Stimulated activated CD8-positive, alpha-beta memory T cell treated with anti-CD3 and anti-CD28 coated beads, Interleukin-4, amount 100 ng/mL, for 1 hour (primary cell): ENCODE measurements around the gene MITD1.
"Not testable (repeated sequence)": the region's sequence is repeated elsewhere in the genome, so short reads cannot be mapped to it uniquely, and the experiment has no call there.

Experiments used
- DNase-seq, 2 donors: peaks; one replicate each; pipeline ENCODE4 v3.0.0-alpha.2; 2020; ENCODE audit warnings: low read depth in 2 of 2, low spot score in 1 of 2

The MITD1 gene

DNA sequence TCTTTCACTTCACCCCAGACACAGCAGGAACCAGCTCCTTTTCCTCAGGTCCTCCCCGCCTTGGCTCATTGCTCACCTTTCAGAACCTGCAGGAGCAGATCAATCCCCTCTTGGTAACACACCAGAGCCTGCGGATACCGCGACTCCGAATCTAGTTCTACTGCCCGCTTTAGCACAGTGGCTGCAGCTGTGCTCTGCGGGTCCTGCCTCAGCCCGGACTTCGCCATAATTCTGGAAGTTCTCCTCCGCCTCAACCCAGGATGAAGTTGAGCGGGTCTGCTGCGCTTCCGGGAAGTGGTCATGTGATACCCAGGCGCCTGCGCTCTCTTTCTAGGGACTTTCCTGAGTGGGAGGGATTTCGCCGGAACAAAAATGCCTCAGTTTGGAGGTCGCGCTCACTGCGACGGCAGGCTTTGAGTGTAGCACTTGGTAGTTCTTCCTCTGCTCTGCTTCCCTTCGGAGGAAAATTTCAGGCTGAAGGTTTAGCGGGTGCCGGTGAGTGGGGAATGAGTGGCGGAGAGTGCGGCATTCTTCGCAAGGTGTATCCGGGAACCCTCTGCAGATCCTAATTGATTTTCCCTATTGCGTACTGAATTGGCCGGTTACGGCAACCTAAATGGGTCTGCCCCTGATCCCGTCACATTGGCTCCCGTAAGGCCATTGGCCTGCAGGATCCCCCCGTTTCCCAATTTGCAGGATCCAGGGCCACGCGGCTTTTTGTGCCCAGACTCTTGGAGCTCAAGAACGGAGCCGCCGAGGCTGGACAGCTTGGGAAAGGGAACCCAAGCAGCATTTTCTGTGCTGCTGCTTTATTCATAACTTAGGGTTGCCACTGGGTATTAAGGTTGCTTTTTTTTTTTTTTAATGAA is at the start of gene MITD1, which contains the start of gene MRPL30:
Gene MITD1 (minus strand): TSS at position 304 of the 869 bp plus-strand sequence. CDS start 77 bp downstream, at position 227.
Gene MRPL30 (plus strand): TSS at position 430 of the 869 bp plus-strand sequence. CDS start 5,020 bp downstream, outside the sequence.
- peak; percentile 80 to 83 for DNase-seq

- DNase-seq = no peak
Observed at GRCh38 chr2:99217929-99218501, 37.2 kb upstream of the MITD1 start.

DNA sequence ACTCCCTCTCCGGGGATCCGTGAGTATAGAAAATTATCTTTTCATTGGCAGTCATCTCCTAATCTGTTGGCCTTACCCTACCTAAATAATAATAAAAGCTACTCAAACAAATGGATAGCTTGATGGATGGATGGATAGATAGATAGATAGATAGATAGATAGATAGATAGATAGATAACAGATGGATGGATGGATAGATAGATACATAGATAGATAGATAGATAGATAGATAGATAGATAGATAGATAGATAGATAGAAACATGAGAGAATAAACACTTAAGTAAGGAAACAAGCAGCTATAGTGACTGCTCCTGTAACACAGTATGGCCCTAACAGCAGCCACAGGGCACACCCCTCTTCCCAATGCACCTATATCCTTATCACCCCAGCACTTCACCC is 35.2 kb upstream of the MITD1 start:
- no peak for DNase-seq

DNA sequence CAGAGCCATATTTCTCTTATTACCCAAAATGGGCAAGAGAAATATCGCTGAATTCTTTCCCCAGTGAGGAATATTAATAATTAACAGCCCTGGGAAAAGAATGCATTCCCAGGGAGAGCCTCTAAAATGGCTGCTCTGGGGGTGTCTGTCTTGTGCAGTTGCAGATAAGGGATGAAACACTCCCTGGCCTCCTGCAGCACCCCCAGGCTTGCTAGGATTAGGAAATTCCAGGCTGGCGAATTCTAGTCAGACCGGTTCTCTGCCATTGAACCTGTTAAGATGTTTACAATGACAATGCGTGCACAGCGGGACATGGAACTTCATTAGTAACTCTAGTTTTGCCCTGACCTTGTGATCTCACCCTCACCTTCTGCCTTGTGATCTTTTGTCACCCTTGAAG is 24.6 kb upstream of the MITD1 start:
- no peak for DNase-seq

DNA sequence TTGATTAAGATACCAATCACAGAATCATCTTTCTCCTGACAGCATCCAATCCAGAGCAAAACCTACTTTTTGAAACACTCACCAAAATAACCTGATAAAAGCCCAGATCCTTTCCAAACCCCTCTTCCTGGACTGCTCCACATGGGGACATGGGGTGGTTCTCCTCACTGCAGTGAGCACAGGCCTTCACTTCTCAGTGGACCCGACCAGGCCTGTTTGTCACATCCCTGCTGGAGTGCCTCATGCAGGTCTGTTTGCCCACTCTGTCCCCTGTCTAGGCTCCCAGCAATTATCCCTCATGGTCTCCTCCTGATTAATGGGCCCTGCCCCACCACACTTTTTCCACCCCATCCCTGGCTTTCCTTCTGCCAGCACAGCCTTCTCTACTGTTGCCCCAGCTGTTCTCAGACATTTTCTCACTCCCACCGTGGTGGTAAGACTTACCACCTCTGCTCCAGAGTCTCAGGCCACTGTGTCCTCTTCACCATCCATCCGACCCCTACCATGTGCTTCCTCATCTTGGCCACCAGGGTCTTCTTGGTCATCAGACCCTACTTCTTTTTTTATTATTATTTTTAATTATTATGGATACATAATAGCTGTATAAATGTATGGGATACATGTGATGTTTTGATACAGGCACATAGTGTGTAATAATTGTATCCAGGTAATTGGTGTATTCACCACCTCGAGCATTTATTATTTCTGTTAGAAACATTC is 21.3 kb upstream of the MITD1 start:
- DNase-seq = no peak

GRCh38 chr2:99200076-99200800 is 19.4 kb upstream of the MITD1 start:
- DNase-seq = no peak

DNA sequence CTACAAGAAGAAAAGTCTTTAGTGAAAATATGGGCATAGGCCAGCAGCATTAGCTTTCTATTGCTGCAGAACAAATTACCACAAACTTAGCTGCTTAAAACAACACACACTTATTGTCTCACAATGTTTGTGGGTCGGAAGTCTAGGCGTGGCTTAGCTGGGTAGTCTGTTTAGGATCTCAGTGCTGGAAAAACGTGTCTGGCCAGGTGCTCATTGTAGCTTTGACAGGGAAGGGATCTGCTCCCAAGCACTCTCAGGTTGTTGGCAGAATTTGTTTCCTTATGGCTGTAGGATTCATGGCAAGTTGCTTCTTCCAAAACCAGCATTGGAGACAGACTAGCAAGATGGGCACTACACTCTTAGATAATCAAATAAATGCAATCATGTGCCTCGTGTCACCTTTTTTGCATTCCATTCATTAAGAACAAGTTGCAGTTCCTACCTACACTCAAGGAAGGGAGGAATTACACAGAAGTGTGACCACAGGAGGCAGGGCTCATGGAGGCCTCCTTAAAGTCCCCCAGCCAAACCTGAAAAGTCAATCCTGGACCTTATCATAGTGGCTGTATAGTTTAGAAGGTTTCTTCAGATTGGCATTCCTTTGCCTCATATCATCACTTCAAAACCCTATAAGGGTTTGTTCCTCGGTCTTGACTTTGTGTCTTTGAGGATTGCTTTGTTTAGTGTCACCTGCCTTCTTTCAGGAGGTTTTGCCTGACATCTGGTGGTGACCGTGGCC is 17.4 kb upstream of the MITD1 start:
- no peak for DNase-seq

DNA sequence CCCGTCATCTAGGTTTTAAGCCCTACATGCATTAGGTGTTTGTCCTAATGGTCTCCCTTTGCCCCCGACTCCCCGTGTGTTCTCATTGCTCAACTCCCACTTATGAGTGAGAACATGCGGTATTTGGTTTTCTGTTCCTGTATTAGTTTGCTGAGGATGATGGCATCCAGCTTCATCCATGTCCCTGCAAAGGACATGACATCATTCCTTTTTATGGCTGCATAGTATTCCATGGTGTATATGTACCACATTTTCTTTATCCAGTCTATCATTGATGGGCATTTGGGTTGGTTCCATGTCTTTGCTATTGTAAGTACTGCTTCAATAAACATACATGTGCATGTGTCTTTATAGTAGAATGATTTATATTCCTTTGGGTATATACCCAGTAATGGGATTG is 11.5 kb upstream of the MITD1 start:
- not testable (repeated sequence) for DNase-seq

GRCh38 chr2:99190548-99190947 is 9.7 kb upstream of the MITD1 start:
- DNase-seq = no peak

- no peak for DNase-seq
Observed at GRCh38 chr2:99188357-99188756, 7.5 kb upstream of the MITD1 start.

DNA sequence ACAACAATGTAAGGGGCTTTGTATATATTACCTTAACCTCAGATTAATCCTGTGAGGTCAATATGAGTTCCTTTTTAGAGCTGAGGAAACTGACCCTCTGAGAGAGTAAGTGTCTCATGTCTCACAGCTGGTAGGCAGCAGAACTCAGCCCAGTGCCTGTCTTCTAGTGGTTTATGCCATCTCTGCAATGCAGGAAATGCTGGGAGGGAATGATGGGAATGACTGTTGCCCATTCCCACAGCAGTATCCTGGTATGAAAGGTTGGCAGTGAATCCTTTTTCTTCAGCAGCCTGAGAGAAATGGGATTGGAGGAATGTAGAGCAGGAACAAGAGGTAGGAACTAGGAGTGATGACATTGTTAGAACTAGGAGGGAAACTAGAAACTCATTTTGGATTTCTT is 6.2 kb upstream of the MITD1 start:
- DNase-seq = no peak

DNA sequence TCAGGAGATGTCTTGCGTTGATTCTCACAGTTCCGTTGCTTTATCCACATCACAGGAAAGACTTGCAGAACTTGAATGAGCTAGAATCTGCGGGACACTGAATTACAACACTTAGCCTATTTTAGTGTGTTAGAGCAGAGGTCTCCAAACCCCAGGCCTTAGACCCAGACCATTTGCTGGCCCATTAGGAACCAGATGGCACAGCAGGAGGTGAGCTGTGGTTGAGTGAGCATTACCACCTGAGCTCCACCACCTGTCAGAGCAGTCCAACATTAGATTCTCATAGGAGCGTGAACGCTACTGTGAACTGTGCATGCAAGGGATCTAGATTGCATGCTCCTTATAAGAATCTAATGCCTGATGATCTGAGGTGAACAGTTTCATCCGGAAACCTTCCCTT is 4.0 kb upstream of the MITD1 start:
- no peak for DNase-seq

- no peak for DNase-seq
Observed at GRCh38 chr2:99183025-99183424, 2.2 kb upstream of the MITD1 start.

DNA sequence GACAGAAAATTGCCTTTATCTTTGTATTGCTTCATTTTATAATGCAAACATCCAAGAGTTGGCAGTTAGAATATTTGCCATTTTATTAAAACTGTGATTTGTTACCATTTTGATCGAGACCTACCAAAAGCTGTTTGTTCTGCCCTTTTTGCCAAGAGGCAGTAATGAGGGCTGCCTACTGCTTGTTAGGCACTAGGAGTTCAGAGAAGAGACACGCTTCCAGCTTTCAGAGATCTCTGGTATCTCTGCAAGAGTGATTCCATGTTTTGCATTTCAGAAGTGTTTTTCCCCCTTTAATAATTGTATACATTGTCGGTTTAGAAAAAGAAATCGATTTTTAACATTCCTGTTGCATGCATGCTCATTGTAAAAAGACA is 754 bp upstream of the MITD1 start:
- no peak for DNase-seq

- no peak for DNase-seq
Observed at GRCh38 chr2:99171377-99172140, 9.3 kb downstream of the MITD1 start.

GRCh38 chr2:99169534-99169933 is 11.3 kb downstream of the MITD1 start:
- no peak for DNase-seq

DNA sequence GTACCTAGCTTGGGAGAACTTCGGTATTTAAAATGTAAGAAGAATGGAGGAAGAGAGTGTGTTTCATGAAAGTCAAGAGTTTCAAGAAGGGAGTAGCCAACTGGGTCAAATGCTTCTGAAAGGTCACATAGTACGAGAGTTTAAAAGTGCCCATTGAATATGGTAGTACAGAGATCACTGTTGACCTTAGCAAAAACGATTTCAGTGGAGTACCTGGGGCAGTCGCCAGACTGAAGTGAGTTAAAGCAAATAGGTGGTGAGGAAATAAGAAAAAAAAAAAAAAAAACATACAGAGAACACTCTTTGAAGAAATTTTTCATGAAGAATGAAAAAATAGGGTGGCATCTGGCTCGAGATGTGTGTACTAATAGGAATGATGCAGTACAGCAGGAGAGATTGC is 14.6 kb downstream of the MITD1 start:
- no peak for DNase-seq

- DNase-seq = no peak
Observed at GRCh38 chr2:99159594-99159993, 21.3 kb downstream of the MITD1 start.

DNA sequence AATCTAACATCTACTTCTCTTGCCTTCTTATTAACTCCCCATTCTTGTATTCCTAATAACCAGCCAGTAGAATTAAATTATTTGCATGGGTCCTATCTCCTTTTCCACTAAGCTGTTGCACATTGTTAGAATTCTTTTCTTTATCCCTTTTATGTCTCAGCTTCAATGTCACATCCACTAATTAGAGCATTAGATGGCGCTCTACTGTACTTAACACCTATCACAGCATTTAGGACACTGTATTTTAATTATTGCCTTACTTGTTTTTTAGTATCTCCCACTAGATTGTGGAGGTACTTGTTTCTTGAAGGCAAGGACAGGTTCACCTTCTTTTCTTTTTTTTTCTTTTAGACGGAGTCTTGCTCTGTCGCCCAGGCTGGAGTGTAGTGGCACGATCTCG is 22.3 kb downstream of the MITD1 start:
- DNase-seq = no peak

GRCh38 chr2:99156891-99157290 is 24.0 kb downstream of the MITD1 start:
- DNase-seq = no peak
